Gastroesophageal sphincter (tissue), 3 donors: ENCODE data around the gene RPLP2.

Source experiments
- EP300 ChIP-seq: sonication (generic); formaldehyde crosslinking; IDR thresholded peaks from one replicate; pipeline ENCODE4 v1.6.1; 2017; ENCODE audit warnings: antibody characterized with exemption, mild to moderate bottlenecking
- POLR2A ChIP-seq, 2 donors: fragments of 450-650 bp; IDR thresholded peaks; one replicate each; pipeline ENCODE4 v1.6.1; 2017; ENCODE audit warnings: antibody characterized with exemption in 2 of 2, mild to moderate bottlenecking in 2 of 2, moderate library complexity in 1 of 2
- TF ChIP-seq, protein P1 (sequence below), 4 experiments: fragments of 200-600 bp in 2 of 4; fragments of 450-650 bp in 2 of 4; sonication (generic) in 1 of 4; IDR thresholded peaks; one replicate each; pipeline ENCODE4 v1.5.1; 2017 to 2019; ENCODE audit warnings: antibody characterized with exemption in 4 of 4, mild to moderate bottlenecking in 2 of 4, moderate library complexity in 2 of 4

DNA sequence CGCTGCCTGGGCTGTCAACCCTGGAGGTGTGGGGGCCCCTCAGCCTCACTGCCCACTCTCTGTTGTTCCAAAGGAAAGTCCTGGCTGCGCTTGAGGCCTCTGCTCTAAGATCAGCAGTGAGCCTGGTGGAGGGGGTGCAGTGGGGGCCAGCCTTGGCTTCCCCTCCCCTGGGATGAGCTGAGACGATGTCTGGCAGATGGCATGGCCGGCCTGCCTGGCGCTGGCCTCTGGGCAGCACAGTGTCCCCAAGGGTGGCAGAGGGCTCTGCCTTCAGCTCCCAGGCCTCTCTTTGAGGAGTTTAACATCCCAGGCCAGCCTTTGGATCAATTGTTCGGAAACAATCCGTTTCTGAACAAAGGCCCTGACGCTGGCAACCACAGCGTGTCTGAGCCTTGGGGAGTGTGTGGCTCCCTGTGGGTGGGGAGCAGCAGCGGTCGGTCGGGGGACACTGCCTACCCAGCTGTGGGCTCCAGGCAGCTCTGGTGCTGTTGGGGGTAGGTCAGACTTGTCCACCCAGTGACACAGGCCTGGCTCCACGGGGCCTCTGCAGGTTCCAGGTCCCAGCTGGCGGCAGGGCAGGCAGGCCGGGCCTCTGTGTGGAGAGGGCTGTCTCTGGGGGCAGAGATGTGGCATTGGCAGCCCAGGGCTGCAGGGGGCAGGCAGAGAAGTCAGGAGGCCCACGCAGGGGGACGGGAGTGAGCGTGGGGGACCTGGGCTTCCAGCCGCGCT lies 45.0 kb downstream of the RPLP2 start:
- TF ChIP-seq, protein P1, sequence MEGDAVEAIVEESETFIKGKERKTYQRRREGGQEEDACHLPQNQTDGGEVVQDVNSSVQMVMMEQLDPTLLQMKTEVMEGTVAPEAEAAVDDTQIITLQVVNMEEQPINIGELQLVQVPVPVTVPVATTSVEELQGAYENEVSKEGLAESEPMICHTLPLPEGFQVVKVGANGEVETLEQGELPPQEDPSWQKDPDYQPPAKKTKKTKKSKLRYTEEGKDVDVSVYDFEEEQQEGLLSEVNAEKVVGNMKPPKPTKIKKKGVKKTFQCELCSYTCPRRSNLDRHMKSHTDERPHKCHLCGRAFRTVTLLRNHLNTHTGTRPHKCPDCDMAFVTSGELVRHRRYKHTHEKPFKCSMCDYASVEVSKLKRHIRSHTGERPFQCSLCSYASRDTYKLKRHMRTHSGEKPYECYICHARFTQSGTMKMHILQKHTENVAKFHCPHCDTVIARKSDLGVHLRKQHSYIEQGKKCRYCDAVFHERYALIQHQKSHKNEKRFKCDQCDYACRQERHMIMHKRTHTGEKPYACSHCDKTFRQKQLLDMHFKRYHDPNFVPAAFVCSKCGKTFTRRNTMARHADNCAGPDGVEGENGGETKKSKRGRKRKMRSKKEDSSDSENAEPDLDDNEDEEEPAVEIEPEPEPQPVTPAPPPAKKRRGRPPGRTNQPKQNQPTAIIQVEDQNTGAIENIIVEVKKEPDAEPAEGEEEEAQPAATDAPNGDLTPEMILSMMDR (IDR thresholded peaks at IDR 0.05): no peak
- TF ChIP-seq POLR2A (IDR thresholded peaks at IDR 0.05) (no peak), EP300 (no peak)
